ENCODE results near the gene NIPAL4. TPM values are rescaled to one million over a fixed set of nuclear protein-coding genes. Genes with fewer than 3 reads are reported as not detected.

NIPAL4 gene
- polyA plus RNA-seq, 2 donors: 5.4 to 15.1 TPM

DNA sequence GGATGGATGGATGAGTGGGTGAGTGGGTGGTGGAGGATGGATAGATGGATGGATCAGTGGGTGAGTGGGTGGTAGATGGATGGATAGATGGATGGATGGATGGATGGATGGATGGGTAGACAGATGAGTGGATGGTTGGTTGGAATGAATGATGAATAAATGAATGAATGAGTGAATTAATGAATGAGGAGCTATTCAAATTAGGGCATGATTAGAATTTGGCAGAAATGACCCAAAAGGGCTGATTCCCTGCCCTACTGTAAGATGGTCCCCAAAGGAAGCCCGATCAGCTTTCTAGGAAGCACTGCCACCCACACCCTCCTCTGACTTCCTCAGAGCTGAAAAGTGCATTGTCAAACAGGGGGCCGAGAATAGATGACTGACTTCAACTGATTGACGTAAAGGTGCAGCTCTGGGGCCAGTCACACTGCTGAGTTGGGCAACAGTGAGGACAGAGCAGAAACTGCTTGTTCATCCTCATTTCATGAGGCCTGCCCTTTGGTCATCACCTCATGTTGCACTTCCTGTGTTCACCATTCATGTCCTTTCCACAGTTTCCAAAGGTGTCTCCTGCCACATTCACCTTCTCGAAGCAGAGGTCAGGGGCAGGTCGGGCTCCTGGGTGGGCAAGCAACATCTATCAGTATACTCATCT, 34.3 kb downstream of the NIPAL4 start:
- no peak overlapping the region for H3K27ac ChIP-seq (ENCODE audit: low read depth in 2 of 2, low read length in 1 of 2)
- H3K9me3 ChIP-seq (ENCODE audit: control insufficient read depth in 2 of 2, insufficient read depth in 1 of 2, low read depth in 1 of 2, low read length in 1 of 2): no peaks in the 10 kb centered on the region
- 78 to 81% methylated on average over 5 of the region's 5 CpGs for WGBS, 2 donors
- H3K4me1 ChIP-seq (ENCODE audit: control insufficient read depth in 2 of 2, insufficient read depth in 2 of 2, low read length in 1 of 2): peaks cover 0 to under 1% of the 10 kb centered on the region in 2 donors
- peaks cover 4 to 5% of the 10 kb centered on the region in 2 donors for H3K36me3 ChIP-seq (ENCODE audit: control insufficient read depth in 2 of 2, insufficient read depth in 2 of 2, low read length in 1 of 2)
- no peak overlapping the region for H3K4me3 ChIP-seq (ENCODE audit: low read depth in 1 of 2, low read length in 2 of 2)
- no peaks in the 10 kb centered on the region for H3K27me3 ChIP-seq (ENCODE audit: control insufficient read depth in 1 of 2, insufficient read depth in 2 of 2, low read length in 2 of 2)

DNA sequence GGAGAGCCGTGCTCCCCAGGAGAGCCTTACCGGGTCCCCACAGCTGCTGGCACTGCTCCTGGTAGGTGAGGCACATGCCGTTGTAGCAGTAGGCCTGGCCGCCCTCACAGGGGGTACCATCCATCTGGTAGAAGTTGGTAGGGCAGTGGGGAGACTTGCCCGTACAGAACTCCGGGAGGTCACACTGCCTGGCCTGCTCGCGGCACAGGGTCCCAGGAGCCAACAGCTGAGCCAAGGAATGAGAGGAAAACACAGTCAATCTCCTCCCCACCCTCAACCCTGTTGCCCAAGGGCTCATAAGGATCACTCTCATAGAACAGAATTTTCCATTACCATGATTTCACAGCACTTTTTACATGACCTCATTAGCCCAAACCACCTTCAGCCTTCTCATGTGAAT, 36.9 kb downstream of the NIPAL4 start:
- H3K27ac ChIP-seq (ENCODE audit: low read depth in 2 of 2, low read length in 1 of 2): no peak overlapping the region
- WGBS, 2 donors: 95 to 96% methylated on average over 8 of the region's 8 CpGs
- no peaks in the 10 kb centered on the region for H3K9me3 ChIP-seq (ENCODE audit: control insufficient read depth in 2 of 2, insufficient read depth in 1 of 2, low read depth in 1 of 2, low read length in 1 of 2)
- H3K4me3 ChIP-seq (ENCODE audit: low read depth in 1 of 2, low read length in 2 of 2): no peak overlapping the region
- H3K36me3 ChIP-seq (ENCODE audit: control insufficient read depth in 2 of 2, insufficient read depth in 2 of 2, low read length in 1 of 2): peaks cover 5 to 6% of the 10 kb centered on the region in 2 donors
- H3K4me1 ChIP-seq (ENCODE audit: control insufficient read depth in 2 of 2, insufficient read depth in 2 of 2, low read length in 1 of 2): peaks cover 0 to 2% of the 10 kb centered on the region in 2 donors
- no peaks in the 10 kb centered on the region for H3K27me3 ChIP-seq (ENCODE audit: control insufficient read depth in 1 of 2, insufficient read depth in 2 of 2, low read length in 2 of 2)

DNA sequence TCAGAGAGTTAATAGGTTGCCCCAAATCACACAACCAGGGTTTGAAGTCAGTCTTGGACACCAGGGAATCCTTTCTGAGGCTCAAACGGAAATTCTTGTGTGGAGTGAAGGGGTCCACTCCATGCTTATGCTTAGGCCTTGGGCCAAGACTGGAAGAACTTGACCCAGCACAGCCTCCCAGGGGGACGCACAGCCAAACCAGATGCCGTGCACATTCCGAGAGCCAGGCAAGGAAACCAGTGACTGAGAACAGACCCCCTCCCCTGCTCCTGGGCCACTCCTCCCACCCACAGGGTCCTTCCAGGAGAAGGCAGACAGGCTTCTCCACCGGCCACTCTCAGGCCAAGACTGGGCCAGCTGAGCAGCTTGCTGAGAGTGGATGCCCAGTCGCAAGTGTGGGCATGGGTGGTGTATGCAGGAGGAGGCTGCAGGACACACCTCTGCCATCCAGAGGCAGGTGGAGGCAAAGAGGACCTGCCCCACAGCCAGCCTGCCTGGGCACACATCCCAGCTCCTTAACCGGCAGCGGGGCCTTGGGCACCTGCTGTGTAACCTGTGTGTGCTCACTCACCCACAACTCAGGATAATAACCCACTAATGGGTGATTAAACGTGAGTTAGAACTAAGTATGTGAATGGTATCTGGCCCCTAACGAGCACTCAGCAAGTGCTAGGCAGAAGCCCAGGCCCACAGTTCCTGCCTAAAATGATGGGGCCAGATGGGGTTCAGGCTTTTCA, 38.0 kb downstream of the NIPAL4 start:
- Histone ChIP-seq H3K4me1 (ENCODE audit: control insufficient read depth in 2 of 2, insufficient read depth in 2 of 2, low read length in 1 of 2) (peaks cover 0 to 2% of the 10 kb centered on the region in 2 donors), H3K27me3 (ENCODE audit: control insufficient read depth in 1 of 2, insufficient read depth in 2 of 2, low read length in 2 of 2) (no peaks in the 10 kb centered on the region), H3K27ac (ENCODE audit: low read depth in 2 of 2, low read length in 1 of 2) (no peak overlapping the region), H3K36me3 (ENCODE audit: control insufficient read depth in 2 of 2, insufficient read depth in 2 of 2, low read length in 1 of 2) (peaks cover 2 to 6% of the 10 kb centered on the region in 2 donors), H3K9me3 (ENCODE audit: control insufficient read depth in 2 of 2, insufficient read depth in 1 of 2, low read depth in 1 of 2, low read length in 1 of 2) (no peaks in the 10 kb centered on the region), H3K4me3 (ENCODE audit: low read depth in 1 of 2, low read length in 2 of 2) (no peak overlapping the region)
- WGBS, 2 donors: 66 to 78% methylated on average over 10 of the region's 10 CpGs

GRCh38 chr5:157502143-157502647, 42.2 kb downstream of the NIPAL4 start:
- Histone ChIP-seq H3K36me3 (ENCODE audit: control insufficient read depth in 2 of 2, insufficient read depth in 2 of 2, low read length in 1 of 2) (peaks cover 0 to 2% of the 10 kb centered on the region in 2 donors), H3K9me3 (ENCODE audit: control insufficient read depth in 2 of 2, insufficient read depth in 1 of 2, low read depth in 1 of 2, low read length in 1 of 2) (no peaks in the 10 kb centered on the region), H3K27me3 (ENCODE audit: control insufficient read depth in 1 of 2, insufficient read depth in 2 of 2, low read length in 2 of 2) (no peaks in the 10 kb centered on the region), H3K27ac (ENCODE audit: low read depth in 2 of 2, low read length in 1 of 2) (no peak overlapping the region), H3K4me1 (ENCODE audit: control insufficient read depth in 2 of 2, insufficient read depth in 2 of 2, low read length in 1 of 2) (peaks cover 0 to 8% of the 10 kb centered on the region in 2 donors), H3K4me3 (ENCODE audit: low read depth in 1 of 2, low read length in 2 of 2) (no peak overlapping the region)
- 73 to 78% methylated on average over 8 of the region's 8 CpGs for WGBS, 2 donors

DNA sequence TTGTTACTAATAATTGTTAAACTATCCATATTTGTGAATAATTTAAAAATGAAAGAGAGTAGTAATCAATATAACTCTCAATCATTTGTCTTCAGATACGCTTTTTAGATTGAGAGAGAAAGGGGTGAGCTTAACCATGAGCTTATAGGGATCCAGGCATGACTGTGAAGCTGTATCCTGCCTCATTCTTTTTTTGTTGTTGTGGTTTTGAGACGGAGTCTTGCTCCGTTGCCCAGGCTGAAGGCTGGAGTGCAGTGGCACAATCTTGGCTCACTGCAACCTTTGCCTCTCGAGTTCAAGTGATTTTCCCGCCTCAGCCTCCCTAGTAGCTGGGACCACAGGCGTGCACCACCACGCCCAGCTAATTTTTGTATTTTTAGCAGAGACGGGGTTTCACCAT, 44.0 kb downstream of the NIPAL4 start:
- WGBS, 2 donors: 81 to 88% methylated on average over 8 of the region's 8 CpGs

DNA sequence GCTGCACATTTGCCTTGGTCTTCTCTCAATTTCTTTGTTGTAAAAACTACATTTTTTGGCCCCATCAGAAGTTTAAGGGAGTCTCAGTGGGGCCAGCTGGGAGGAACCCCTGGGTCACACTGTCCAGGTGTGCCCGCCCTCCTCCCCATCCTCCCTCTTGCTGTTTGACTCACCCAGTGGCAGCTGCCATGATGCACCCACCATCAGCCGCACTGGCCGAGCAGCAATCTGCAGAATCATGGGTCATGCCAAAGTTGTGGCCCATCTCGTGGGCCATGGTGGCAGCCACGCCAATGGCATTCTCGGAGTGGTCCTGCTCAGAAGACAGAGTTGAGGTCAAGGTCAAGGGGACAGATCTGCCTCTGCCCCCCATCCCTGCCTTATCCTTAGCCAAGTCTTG, 45.5 kb downstream of the NIPAL4 start:
- Histone ChIP-seq H3K4me3 (ENCODE audit: low read depth in 1 of 2, low read length in 2 of 2) (no peak overlapping the region), H3K36me3 (ENCODE audit: control insufficient read depth in 2 of 2, insufficient read depth in 2 of 2, low read length in 1 of 2) (peaks cover 0 to 2% of the 10 kb centered on the region in 2 donors), H3K9me3 (ENCODE audit: control insufficient read depth in 2 of 2, insufficient read depth in 1 of 2, low read depth in 1 of 2, low read length in 1 of 2) (no peaks in the 10 kb centered on the region), H3K27ac (ENCODE audit: low read depth in 2 of 2, low read length in 1 of 2) (no peak overlapping the region), H3K4me1 (ENCODE audit: control insufficient read depth in 2 of 2, insufficient read depth in 2 of 2, low read length in 1 of 2) (peaks cover 0 to 8% of the 10 kb centered on the region in 2 donors), H3K27me3 (ENCODE audit: control insufficient read depth in 1 of 2, insufficient read depth in 2 of 2, low read length in 2 of 2) (no peaks in the 10 kb centered on the region)
- WGBS, 2 donors: 96 to 97% methylated on average over 6 of the region's 6 CpGs

More for the DNA sequence above, 44.0 kb downstream of the NIPAL4 start:
- Histone ChIP-seq H3K4me3 (ENCODE audit: low read depth in 1 of 2, low read length in 2 of 2) (no peak overlapping the region), H3K27me3 (ENCODE audit: control insufficient read depth in 1 of 2, insufficient read depth in 2 of 2, low read length in 2 of 2) (no peaks in the 10 kb centered on the region), H3K27ac (ENCODE audit: low read depth in 2 of 2, low read length in 1 of 2) (no peak overlapping the region), H3K9me3 (ENCODE audit: control insufficient read depth in 2 of 2, insufficient read depth in 1 of 2, low read depth in 1 of 2, low read length in 1 of 2) (no peaks in the 10 kb centered on the region), H3K36me3 (ENCODE audit: control insufficient read depth in 2 of 2, insufficient read depth in 2 of 2, low read length in 1 of 2) (peaks cover 0 to 2% of the 10 kb centered on the region in 2 donors), H3K4me1 (ENCODE audit: control insufficient read depth in 2 of 2, insufficient read depth in 2 of 2, low read length in 1 of 2) (peaks cover 0 to 10% of the 10 kb centered on the region in 2 donors)

DNA sequence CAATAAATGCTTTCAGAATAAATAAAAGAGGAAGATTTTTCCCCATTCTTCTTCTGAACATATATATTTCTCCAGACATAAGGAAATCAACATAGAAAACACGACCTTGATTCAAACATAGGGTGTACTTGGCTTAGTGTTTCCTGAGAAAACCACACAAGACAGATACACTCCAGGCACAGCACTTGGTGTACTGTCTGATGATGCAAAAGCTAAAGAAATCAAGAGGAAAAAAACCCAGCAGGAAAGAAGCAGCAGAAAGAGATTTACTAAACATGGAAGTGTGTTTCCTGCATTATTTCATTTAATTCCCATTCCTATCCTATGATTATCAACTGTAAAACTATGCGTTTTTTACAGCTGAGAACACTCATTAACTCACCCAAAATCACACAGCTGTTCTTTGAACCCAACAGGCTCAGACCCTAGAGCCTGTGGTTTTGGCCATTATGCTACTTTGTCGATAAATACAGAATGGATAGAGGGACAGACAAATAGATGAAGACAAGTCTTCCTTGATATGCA, 46.1 kb downstream of the NIPAL4 start:
- H3K36me3 ChIP-seq (ENCODE audit: control insufficient read depth in 2 of 2, insufficient read depth in 2 of 2, low read length in 1 of 2): peaks cover 0 to under 1% of the 10 kb centered on the region in 2 donors
- H3K4me3 ChIP-seq (ENCODE audit: low read depth in 1 of 2, low read length in 2 of 2): no peak overlapping the region
- WGBS, 2 donors: 74 to 77% methylated on average over 3 of the region's 3 CpGs

DNA sequence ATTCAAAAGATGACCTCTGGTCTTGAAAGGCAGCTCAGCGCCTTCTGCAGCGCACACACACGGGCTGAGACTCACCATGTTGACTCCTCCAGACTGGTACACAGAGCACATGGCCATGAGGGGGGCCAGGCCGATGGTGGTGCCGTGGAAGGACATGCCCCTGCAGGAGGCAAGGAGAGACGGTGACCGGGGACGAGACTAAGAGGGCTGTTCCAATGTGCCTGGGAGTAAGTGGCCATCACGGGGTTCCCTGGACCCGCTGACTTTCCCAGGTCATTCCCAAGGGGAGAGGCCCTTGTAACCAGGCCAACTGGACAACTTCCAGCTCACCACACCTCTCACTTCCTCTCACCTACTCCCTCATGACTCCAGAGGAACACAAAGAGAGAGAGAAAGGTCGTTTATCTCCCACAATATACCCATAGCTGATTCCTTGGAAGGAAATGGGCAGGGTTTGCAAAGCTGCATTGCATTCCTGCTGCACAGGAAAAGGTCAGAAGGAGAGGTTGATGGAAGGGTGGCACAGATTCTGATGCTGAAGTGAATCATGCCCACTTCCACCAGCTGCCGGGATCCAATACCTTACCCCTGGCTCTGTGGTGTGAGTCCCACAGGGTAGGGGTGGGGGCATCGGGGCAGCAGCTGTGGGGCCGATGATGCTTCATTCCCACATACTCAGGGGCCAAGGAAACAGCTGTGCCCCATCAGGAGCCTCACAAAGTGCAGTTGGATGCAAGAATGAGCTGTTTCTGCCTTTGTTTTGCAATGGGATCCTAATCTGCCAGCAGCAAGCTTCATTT, 47.2 kb downstream of the NIPAL4 start:
- Histone ChIP-seq H3K27ac (ENCODE audit: low read depth in 2 of 2, low read length in 1 of 2) (no peak overlapping the region), H3K9me3 (ENCODE audit: control insufficient read depth in 2 of 2, insufficient read depth in 1 of 2, low read depth in 1 of 2, low read length in 1 of 2) (no peaks in the 10 kb centered on the region), H3K27me3 (ENCODE audit: control insufficient read depth in 1 of 2, insufficient read depth in 2 of 2, low read length in 2 of 2) (no peaks in the 10 kb centered on the region), H3K4me1 (ENCODE audit: control insufficient read depth in 2 of 2, insufficient read depth in 2 of 2, low read length in 1 of 2) (peaks cover 0 to 8% of the 10 kb centered on the region in 2 donors), H3K4me3 (ENCODE audit: low read depth in 1 of 2, low read length in 2 of 2) (no peak overlapping the region), H3K36me3 (ENCODE audit: control insufficient read depth in 2 of 2, insufficient read depth in 2 of 2, low read length in 1 of 2) (no peaks in the 10 kb centered on the region)
- WGBS, 2 donors: 74 to 79% methylated on average over 14 of the region's 14 CpGs

More for the DNA sequence above, 46.1 kb downstream of the NIPAL4 start:
- Histone ChIP-seq H3K27me3 (ENCODE audit: control insufficient read depth in 1 of 2, insufficient read depth in 2 of 2, low read length in 2 of 2) (no peaks in the 10 kb centered on the region), H3K27ac (ENCODE audit: low read depth in 2 of 2, low read length in 1 of 2) (no peak overlapping the region), H3K9me3 (ENCODE audit: control insufficient read depth in 2 of 2, insufficient read depth in 1 of 2, low read depth in 1 of 2, low read length in 1 of 2) (no peaks in the 10 kb centered on the region), H3K4me1 (ENCODE audit: control insufficient read depth in 2 of 2, insufficient read depth in 2 of 2, low read length in 1 of 2) (peaks cover 0 to 8% of the 10 kb centered on the region in 2 donors)

DNA sequence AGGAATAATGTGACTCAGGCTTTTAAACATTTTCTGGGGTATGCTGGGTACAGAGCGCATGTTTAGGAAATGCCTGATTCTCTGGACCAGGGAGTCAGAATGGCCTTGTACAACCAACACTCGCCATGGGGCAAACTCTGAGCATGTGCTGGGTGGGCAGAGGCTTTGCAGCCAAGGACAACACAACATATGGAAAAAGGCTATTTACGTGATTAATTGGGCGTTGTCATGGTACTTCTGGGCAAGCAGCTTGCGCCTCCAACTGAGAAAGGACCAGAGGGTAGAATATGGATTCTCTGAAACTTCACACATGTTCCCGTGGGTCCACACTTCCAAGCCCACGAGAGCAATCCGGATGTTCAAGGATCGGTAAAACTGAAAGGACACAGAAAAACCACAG, 49.1 kb downstream of the NIPAL4 start:
- Histone ChIP-seq H3K27ac (ENCODE audit: low read depth in 2 of 2, low read length in 1 of 2) (no peak overlapping the region), H3K4me1 (ENCODE audit: control insufficient read depth in 2 of 2, insufficient read depth in 2 of 2, low read length in 1 of 2) (peaks cover 0 to 8% of the 10 kb centered on the region in 2 donors)
- WGBS, 2 donors: 94 to 95% methylated on average over 9 of the region's 9 CpGs

More for the DNA sequence above, 49.1 kb downstream of the NIPAL4 start:
- H3K9me3 ChIP-seq (ENCODE audit: control insufficient read depth in 2 of 2, insufficient read depth in 1 of 2, low read depth in 1 of 2, low read length in 1 of 2): no peaks in the 10 kb centered on the region
- H3K4me3 ChIP-seq (ENCODE audit: low read depth in 1 of 2, low read length in 2 of 2): no peak overlapping the region
- no peaks in the 10 kb centered on the region for H3K36me3 ChIP-seq (ENCODE audit: control insufficient read depth in 2 of 2, insufficient read depth in 2 of 2, low read length in 1 of 2)
- H3K27me3 ChIP-seq (ENCODE audit: control insufficient read depth in 1 of 2, insufficient read depth in 2 of 2, low read length in 2 of 2): no peaks in the 10 kb centered on the region
